ENCODE results near the gene INCENP.

- TF ChIP-seq EZH2 (IDR thresholded peaks at IDR 0.05; ENCODE audit: borderline replicate concordance, low read length): no peak
- no peak for TF ChIP-seq CTCF (IDR thresholded peaks at IDR 0.05; ENCODE audit: low read length)
Measured at GRCh38 chr11:62120001-62120400, 3.8 kb upstream of the INCENP start.
